ENCODE measurements around the gene CCDC180. TPM values are rescaled to one million over a fixed set of nuclear protein-coding genes. Genes with fewer than 3 reads are reported as not detected.
A peak's percentile ranks its signal among the peaks of the same experiment; 100 is the strongest.

Gene CCDC180
- total RNA-seq, 1 donor from 2014 or later, result 12.5 TPM

DNA sequence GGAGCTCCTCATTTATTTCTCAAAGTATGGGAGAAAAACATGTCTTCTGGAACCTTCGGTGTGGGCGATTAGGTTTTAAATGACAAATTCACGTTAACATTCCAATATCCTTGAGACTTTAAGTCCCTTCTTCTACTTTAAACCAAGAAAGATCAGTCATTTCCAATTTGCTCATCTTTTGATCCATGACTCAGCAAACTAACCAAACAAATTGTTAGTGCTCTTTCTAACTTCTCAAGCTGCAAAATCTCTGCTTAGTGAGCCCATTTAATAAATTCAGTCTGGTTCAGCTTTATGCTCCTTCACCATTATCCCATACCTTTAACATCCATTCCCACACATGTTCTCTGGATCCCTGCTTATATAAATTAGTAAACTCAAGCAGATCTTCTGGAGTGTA, 5.5 kb upstream of the CCDC180 start:
- Mint-ChIP-seq H3K9me3 (ENCODE audit: low read depth) (peaks cover 25% of the 10 kb centered on the region), H3K4me3 (ENCODE audit: low read depth) (no peak overlapping the region), H3K27me3 (no peaks in the 10 kb centered on the region), H3K4me1 (ENCODE audit: low read depth) (no peaks in the 10 kb centered on the region), H3K36me3 (ENCODE audit: insufficient read depth) (peaks cover 13% of the 10 kb centered on the region), H3K27ac (no peak overlapping the region)
- DNase-seq (ENCODE audit: low spot score, unreplicated experiment), result no peak
- TF ChIP-seq, protein P1, sequence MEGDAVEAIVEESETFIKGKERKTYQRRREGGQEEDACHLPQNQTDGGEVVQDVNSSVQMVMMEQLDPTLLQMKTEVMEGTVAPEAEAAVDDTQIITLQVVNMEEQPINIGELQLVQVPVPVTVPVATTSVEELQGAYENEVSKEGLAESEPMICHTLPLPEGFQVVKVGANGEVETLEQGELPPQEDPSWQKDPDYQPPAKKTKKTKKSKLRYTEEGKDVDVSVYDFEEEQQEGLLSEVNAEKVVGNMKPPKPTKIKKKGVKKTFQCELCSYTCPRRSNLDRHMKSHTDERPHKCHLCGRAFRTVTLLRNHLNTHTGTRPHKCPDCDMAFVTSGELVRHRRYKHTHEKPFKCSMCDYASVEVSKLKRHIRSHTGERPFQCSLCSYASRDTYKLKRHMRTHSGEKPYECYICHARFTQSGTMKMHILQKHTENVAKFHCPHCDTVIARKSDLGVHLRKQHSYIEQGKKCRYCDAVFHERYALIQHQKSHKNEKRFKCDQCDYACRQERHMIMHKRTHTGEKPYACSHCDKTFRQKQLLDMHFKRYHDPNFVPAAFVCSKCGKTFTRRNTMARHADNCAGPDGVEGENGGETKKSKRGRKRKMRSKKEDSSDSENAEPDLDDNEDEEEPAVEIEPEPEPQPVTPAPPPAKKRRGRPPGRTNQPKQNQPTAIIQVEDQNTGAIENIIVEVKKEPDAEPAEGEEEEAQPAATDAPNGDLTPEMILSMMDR (IDR thresholded peaks at IDR 0.05; ENCODE audit: unreplicated experiment), result no peak

DNA sequence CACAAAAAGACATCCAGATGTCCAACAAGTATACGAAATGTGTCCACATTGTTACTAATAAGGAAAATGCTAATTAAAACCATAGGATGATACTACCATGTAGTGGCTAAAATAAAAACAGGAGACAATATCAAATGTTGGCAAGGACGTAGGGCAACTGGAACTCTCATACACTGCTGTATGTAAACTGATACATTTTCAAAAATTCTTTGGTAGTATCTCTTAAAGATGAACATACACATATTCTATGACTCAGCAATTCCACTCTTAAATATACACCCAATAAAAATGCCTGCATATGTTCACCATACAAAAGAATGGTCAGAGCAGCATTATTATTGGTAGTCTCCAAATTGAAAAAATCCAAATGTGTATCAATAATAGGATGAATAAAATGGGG, 2.9 kb upstream of the CCDC180 start:
- Mint-ChIP-seq H3K36me3 (ENCODE audit: insufficient read depth) (peaks cover 5% of the 10 kb centered on the region), H3K9me3 (ENCODE audit: low read depth) (peaks cover 15% of the 10 kb centered on the region), H3K27me3 (no peaks in the 10 kb centered on the region), H3K27ac (no peak overlapping the region), H3K4me1 (ENCODE audit: low read depth) (no peaks in the 10 kb centered on the region), H3K4me3 (ENCODE audit: low read depth) (no peak overlapping the region)
- no peak for DNase-seq (ENCODE audit: low spot score, unreplicated experiment)
- TF ChIP-seq, protein P1 (IDR thresholded peaks at IDR 0.05; ENCODE audit: unreplicated experiment), result no peak

DNA sequence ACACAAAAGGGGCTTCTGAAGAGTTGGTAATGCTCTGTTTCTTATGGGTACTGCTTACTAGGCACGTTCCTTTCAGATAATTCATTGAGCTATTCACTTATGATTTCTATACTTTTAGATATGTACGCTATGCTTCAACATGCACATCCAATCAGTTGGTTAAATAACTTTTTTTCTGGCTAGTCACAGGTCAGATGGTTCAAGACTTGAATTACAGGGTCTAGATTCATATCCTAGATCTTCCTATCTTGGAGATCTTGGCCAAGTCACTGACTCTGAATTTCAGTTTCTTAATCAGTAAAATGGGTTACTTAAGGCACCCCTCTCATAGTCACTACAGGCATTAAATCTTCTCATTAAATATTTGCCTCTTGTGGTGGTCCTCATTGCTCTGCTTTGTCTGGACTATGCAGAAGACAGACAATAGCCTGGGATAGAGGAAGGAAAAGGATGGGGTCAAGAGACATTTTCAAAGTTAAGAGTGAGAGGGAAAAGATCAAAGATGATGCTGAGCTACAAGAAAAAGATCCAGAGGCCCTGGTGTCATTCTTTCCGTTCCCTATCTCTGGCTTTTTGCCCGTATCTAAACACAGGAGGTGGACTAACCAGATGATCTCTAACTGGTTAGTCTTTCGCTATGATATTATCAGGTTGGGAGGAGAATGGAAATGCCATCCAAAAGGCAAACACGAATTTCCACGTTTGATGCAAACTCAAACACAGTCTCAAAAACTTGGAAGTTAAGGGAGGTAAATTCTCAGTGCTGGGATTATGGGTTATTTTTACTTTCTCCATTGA, 1.8 kb upstream of the CCDC180 start:
- no peaks in the 10 kb centered on the region for H3K4me1 Mint-ChIP-seq (ENCODE audit: low read depth)
- H3K36me3 Mint-ChIP-seq (ENCODE audit: insufficient read depth), result peaks cover 5% of the 10 kb centered on the region
- no peak overlapping the region for H3K4me3 Mint-ChIP-seq (ENCODE audit: low read depth)
- DNase-seq (ENCODE audit: low spot score, unreplicated experiment), result no peak
- peaks cover 15% of the 10 kb centered on the region for H3K9me3 Mint-ChIP-seq (ENCODE audit: low read depth)
- TF ChIP-seq, protein P1 (IDR thresholded peaks at IDR 0.05; ENCODE audit: unreplicated experiment), result no peak
- no peaks in the 10 kb centered on the region for H3K27me3 Mint-ChIP-seq
- no peak overlapping the region for H3K27ac Mint-ChIP-seq

DNA sequence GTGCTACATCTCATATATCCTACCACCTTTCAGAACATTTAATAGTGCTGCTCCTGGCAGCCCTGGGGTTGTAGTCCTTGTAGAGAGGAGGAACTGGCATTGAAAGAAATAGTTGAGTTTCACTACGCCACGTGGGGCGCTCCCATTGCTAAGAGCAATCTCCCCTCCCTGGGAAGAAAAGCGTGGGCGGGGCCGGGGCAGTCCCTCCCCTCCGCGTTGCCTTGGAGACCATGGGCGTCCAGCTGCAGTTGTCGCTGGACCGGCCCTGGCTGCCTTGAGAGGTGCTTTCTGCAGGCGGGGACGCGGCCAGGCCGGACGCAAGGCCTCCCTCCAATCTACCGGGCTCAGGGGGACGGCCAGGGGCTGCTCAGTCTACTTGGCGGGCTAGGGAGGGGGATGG, 368 bp upstream of the CCDC180 start:
- DNase-seq (ENCODE audit: low spot score, unreplicated experiment), result peak; percentile 65
- Mint-ChIP-seq H3K4me3 (ENCODE audit: low read depth) (no peak overlapping the region), H3K9me3 (ENCODE audit: low read depth) (peaks cover 8% of the 10 kb centered on the region), H3K36me3 (ENCODE audit: insufficient read depth) (peaks cover 1% of the 10 kb centered on the region), H3K4me1 (ENCODE audit: low read depth) (no peaks in the 10 kb centered on the region), H3K27me3 (no peaks in the 10 kb centered on the region), H3K27ac (no peak overlapping the region)
- TF ChIP-seq, protein P1 (IDR thresholded peaks at IDR 0.05; ENCODE audit: unreplicated experiment), result peak; percentile 27

DNA sequence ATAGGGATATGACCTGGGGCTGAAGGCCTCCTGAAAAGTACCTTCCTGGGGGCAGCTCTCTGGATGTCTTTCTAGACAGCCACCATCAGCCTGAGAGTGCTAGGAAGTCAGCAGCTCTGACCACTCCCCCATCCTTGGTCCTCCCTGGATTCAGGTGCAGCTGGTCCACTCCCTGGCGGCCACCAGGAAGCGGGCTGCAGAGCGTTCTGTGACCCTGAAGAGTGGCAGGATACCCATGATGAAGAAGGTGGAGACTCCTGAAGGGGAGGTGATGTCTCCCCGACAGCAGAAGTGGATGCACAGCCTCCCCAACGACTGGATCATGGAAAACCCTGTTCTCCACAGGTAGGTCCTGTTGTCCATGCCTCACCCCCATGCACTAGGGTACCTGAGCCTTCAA, 1.8 kb downstream of the CCDC180 start:
- peaks cover 3% of the 10 kb centered on the region for H3K9me3 Mint-ChIP-seq (ENCODE audit: low read depth)
- no peak for DNase-seq (ENCODE audit: low spot score, unreplicated experiment)
- TF ChIP-seq, protein P1 (IDR thresholded peaks at IDR 0.05; ENCODE audit: unreplicated experiment), result no peak

More for the DNA sequence above, 1.8 kb downstream of the CCDC180 start:
- Mint-ChIP-seq H3K4me3 (ENCODE audit: low read depth) (no peak overlapping the region), H3K4me1 (ENCODE audit: low read depth) (no peaks in the 10 kb centered on the region), H3K36me3 (ENCODE audit: insufficient read depth) (no peaks in the 10 kb centered on the region), H3K27me3 (no peaks in the 10 kb centered on the region), H3K27ac (no peak overlapping the region)
